Measurements from ENCODE around the gene HILPDA.
"Not testable (repeated sequence)": the region's sequence is repeated elsewhere in the genome, so short reads cannot be mapped to it uniquely, and the experiment has no call there.

HILPDA gene

GRCh38 chr7:128454808-128455542 is 703 bp upstream of the HILPDA start:
- TF ChIP-seq CTCF (IDR thresholded peaks at IDR 0.05): no peak
- H3K27me3 Mint-ChIP-seq (ENCODE audit: low read depth, poor library complexity): no peaks in the 10 kb centered on the region
- H3K4me3 Mint-ChIP-seq: peak overlapping the region; percentile 98
- DNase-seq: no peak
- peaks cover 27% of the 10 kb centered on the region for H3K36me3 Mint-ChIP-seq (ENCODE audit: low read depth)
- peak overlapping the region; percentile 93 for H3K27ac Mint-ChIP-seq
- no peaks in the 10 kb centered on the region for H3K9me3 Mint-ChIP-seq
- peaks cover 68% of the 10 kb centered on the region for H3K4me1 Mint-ChIP-seq

- peak overlapping the region; percentile 97 for H3K27ac Mint-ChIP-seq
- H3K9me3 Mint-ChIP-seq: no peaks in the 10 kb centered on the region
- H3K4me1 Mint-ChIP-seq: peaks cover 70% of the 10 kb centered on the region
These were observed 612 bp downstream of the HILPDA start for GRCh38 chr7:128456255-128456725.

GRCh38 chr7:128457385-128457784 is 1.7 kb downstream of the HILPDA start:
- H3K27ac Mint-ChIP-seq; H3K9me3 Mint-ChIP-seq; H3K27me3 Mint-ChIP-seq (ENCODE audit: low read depth, poor library complexity); DNase-seq: not testable (repeated sequence)
- Mint-ChIP-seq H3K4me1 (peaks cover 65% of the 10 kb centered on the region), H3K36me3 (ENCODE audit: low read depth) (peaks cover 38% of the 10 kb centered on the region), H3K4me3 (peak overlapping the region; percentile 98)

More at GRCh38 chr7:128456255-128456725, 612 bp downstream of the HILPDA start:
- no peak for TF ChIP-seq CTCF (IDR thresholded peaks at IDR 0.05)
- H3K36me3 Mint-ChIP-seq (ENCODE audit: low read depth): peaks cover 30% of the 10 kb centered on the region
- DNase-seq: no peak
- H3K4me3 Mint-ChIP-seq: peak overlapping the region; percentile 98
- H3K27me3 Mint-ChIP-seq (ENCODE audit: low read depth, poor library complexity): no peaks in the 10 kb centered on the region

- DNase-seq: no peak
- Mint-ChIP-seq H3K36me3 (ENCODE audit: low read depth) (peaks cover 51% of the 10 kb centered on the region), H3K4me1 (peaks cover 54% of the 10 kb centered on the region), H3K4me3 (peak overlapping the region; percentile 98), H3K9me3 (peaks cover 18% of the 10 kb centered on the region), H3K27me3 (ENCODE audit: low read depth, poor library complexity) (no peaks in the 10 kb centered on the region), H3K27ac (peak overlapping the region; percentile 79)
- TF ChIP-seq CTCF (IDR thresholded peaks at IDR 0.05): no peak
These were observed 3.3 kb downstream of the HILPDA start for GRCh38 chr7:128458956-128459355.

- Mint-ChIP-seq H3K4me1 (peaks cover 49% of the 10 kb centered on the region), H3K27me3 (ENCODE audit: low read depth, poor library complexity) (no peaks in the 10 kb centered on the region), H3K4me3 (peak overlapping the region; percentile 67), H3K9me3 (peaks cover 20% of the 10 kb centered on the region), H3K27ac (no peak overlapping the region), H3K36me3 (ENCODE audit: low read depth) (peaks cover 56% of the 10 kb centered on the region)
- peak; percentile 75 for TF ChIP-seq CTCF (IDR thresholded peaks at IDR 0.05)
- peak; percentile 46 for DNase-seq
These were observed 3.8 kb downstream of the HILPDA start for GRCh38 chr7:128459394-128459878.

- Mint-ChIP-seq H3K27me3 (ENCODE audit: low read depth, poor library complexity) (no peaks in the 10 kb centered on the region), H3K4me3 (no peak overlapping the region), H3K36me3 (ENCODE audit: low read depth) (peaks cover 74% of the 10 kb centered on the region), H3K27ac (no peak overlapping the region), H3K4me1 (peaks cover 27% of the 10 kb centered on the region), H3K9me3 (peaks cover 20% of the 10 kb centered on the region)
- DNase-seq: no peak
- no peak for TF ChIP-seq CTCF (IDR thresholded peaks at IDR 0.05)
These were observed 6.8 kb downstream of the HILPDA start for GRCh38 chr7:128462460-128462859.

- not testable (repeated sequence) for DNase-seq, H3K4me3 Mint-ChIP-seq
- H3K36me3 Mint-ChIP-seq (ENCODE audit: low read depth): peaks cover 75% of the 10 kb centered on the region
These were observed 7.7 kb downstream of the HILPDA start for GRCh38 chr7:128463345-128463744.

GRCh38 chr7:128463933-128464332 is 8.3 kb downstream of the HILPDA start:
- H3K27me3 Mint-ChIP-seq (ENCODE audit: low read depth, poor library complexity): not testable (repeated sequence)
- peaks cover 20% of the 10 kb centered on the region for H3K9me3 Mint-ChIP-seq

More at GRCh38 chr7:128463345-128463744, 7.7 kb downstream of the HILPDA start:
- H3K9me3 Mint-ChIP-seq: peaks cover 20% of the 10 kb centered on the region
- not testable (repeated sequence) for H3K27ac Mint-ChIP-seq; H3K27me3 Mint-ChIP-seq (ENCODE audit: low read depth, poor library complexity)
- peaks cover 18% of the 10 kb centered on the region for H3K4me1 Mint-ChIP-seq

GRCh38 chr7:128466871-128467270 is 11.2 kb downstream of the HILPDA start:
- H3K9me3 Mint-ChIP-seq: peaks cover 14% of the 10 kb centered on the region
- H3K4me1 Mint-ChIP-seq: not testable (repeated sequence)

More at GRCh38 chr7:128463933-128464332, 8.3 kb downstream of the HILPDA start:
- not testable (repeated sequence) for DNase-seq, H3K27ac Mint-ChIP-seq, H3K4me3 Mint-ChIP-seq
- peaks cover 12% of the 10 kb centered on the region for H3K4me1 Mint-ChIP-seq
- peaks cover 75% of the 10 kb centered on the region for H3K36me3 Mint-ChIP-seq (ENCODE audit: low read depth)

More at GRCh38 chr7:128466871-128467270, 11.2 kb downstream of the HILPDA start:
- not testable (repeated sequence) for H3K27ac Mint-ChIP-seq; H3K27me3 Mint-ChIP-seq (ENCODE audit: low read depth, poor library complexity); DNase-seq; H3K4me3 Mint-ChIP-seq
- peaks cover 63% of the 10 kb centered on the region for H3K36me3 Mint-ChIP-seq (ENCODE audit: low read depth)

All from nephron progenitor cell (in vitro differentiated cells).